ENCODE results near the gene COX17.

COX17 gene

DNA sequence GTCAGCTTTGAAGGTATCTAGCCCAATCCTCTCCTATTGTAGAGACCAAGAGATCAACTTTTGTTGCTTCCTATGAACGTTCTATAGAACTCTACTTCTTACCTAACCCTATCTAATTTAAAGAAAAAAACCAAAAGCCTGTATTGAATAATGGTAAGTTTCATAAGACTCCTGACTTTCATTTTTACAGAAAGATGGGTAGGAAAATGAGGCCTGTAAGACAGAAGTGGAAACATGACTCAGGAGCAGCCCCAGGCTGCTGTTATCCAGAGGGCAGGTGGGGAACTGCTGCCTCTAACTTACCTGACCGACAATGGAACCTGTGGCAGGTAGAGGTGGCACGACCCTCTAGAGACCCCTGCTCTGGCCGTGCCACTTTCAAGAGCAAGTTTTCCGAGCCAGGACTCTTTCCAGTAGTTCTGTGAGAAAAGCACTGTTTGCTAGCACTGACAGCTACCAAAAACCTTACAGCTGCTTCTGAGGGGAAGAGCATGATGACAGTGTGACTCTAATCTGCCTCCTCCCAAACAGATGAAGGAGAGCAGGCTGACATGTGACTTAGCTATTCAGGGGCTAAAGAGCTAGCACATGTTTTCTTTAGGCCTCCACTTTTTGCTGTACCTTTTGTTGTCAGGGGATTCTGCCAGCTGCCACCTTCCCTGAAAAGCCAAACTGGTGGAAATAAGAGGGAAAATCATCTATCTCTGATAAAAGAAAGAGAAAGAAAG lies 34.3 kb downstream of the COX17 start:
- TF ChIP-seq, protein P1, sequence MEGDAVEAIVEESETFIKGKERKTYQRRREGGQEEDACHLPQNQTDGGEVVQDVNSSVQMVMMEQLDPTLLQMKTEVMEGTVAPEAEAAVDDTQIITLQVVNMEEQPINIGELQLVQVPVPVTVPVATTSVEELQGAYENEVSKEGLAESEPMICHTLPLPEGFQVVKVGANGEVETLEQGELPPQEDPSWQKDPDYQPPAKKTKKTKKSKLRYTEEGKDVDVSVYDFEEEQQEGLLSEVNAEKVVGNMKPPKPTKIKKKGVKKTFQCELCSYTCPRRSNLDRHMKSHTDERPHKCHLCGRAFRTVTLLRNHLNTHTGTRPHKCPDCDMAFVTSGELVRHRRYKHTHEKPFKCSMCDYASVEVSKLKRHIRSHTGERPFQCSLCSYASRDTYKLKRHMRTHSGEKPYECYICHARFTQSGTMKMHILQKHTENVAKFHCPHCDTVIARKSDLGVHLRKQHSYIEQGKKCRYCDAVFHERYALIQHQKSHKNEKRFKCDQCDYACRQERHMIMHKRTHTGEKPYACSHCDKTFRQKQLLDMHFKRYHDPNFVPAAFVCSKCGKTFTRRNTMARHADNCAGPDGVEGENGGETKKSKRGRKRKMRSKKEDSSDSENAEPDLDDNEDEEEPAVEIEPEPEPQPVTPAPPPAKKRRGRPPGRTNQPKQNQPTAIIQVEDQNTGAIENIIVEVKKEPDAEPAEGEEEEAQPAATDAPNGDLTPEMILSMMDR (IDR thresholded peaks at IDR 0.05; ENCODE audit: low read depth, low read length): no peak
- H3K4me3 ChIP-seq (ENCODE audit: low read depth, low read length): no peak overlapping the region

DNA sequence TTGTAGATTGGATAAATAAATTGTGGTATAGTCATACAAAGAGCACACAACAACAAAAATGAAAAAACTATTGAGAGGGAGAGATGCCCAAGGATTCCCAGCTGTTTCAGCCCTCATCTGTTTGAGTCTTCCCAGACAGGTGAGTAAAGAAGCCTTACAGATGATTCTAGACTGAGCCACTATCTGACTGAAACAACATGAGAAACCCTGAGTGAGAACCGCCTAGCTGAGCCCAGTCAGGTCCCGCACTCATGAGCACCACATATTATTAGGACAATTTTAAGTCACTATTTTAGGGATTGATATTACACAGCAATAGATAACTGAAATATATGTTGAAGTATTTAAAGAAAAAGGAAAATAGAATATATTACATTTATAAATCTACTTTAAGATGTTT lies 35.8 kb downstream of the COX17 start:
- TF ChIP-seq, protein P1 (IDR thresholded peaks at IDR 0.05; ENCODE audit: low read depth, low read length): no peak
- no peak overlapping the region for H3K4me3 ChIP-seq (ENCODE audit: low read depth, low read length)

DNA sequence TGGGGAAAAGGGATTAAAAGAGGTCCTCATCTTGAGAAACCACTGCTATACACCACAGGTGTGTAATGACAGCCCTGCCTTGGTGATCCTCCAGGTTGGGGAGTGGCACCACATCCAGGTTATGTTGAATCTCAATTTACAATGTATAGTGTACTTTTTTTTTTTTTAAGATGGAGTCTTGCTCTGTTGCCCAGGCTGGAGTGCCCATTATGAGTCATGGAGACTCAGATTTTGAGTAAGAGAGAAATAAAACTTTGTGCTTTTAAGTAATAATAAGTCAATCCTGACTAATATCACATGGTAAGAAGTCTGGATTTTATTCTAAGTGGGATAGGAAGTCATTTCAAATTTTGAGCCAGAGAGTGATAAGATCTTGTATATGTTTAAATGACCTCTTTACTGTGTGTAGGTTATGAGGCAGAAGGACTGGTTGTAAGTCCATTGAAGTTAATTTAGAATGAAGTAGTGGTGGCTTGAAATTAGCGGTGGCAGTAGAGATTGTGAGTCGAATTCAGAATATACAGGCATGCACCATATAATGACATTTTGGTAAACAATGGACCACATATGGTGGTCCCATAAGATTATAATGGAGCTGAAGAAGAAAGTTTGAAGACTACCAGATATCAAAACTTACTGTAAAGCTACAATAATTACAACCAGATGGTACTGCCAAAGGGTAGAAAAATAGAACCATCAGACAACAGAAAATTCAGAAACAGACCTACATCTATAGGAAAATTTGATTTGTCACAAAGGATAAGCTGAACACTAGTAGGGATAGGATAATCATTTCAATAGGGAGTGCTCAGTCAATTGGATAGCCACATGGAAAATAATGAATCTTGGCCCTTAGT lies 37.5 kb downstream of the COX17 start:
- TF ChIP-seq, protein P1 (IDR thresholded peaks at IDR 0.05; ENCODE audit: low read depth, low read length): no peak
- no peak overlapping the region for H3K4me3 ChIP-seq (ENCODE audit: low read depth, low read length)

DNA sequence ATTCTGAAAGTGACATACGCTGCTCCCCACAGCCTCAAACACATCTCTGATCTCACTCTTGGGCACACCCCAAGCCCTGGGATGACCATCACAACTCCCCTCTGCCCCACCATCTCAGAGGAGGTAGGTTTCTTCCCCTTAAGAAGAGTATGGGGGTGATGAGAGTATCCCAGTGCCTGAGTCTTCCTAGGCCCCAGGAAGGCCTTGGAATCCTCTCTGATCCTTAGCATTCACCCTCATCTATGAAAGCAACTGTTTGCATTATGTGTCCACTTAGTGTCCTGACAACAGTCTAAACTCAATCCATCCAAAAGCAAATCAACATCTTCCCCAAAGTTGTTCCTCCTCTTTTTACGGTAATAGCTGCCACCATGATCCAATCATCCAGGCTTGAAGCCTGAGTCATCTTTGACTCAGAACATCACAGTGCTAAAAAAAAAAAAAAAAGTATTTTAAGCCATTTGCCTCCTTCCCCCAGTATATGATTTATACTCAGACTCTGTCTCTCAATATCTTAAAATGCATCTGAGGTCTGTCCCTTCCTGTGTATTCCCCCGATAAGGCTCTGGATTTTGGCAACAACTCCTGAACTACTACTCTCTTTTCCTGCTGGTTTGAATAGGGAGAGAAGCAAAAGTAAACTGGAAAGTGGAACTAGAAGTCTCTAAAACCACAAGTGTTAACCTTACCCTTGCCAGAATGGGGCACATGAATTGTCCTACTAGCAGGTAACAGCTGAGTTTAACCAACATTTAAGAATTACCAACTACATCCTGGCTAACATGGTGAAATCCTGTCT lies 39.3 kb downstream of the COX17 start:
- no peak overlapping the region for H3K4me3 ChIP-seq (ENCODE audit: low read depth, low read length)

DNA sequence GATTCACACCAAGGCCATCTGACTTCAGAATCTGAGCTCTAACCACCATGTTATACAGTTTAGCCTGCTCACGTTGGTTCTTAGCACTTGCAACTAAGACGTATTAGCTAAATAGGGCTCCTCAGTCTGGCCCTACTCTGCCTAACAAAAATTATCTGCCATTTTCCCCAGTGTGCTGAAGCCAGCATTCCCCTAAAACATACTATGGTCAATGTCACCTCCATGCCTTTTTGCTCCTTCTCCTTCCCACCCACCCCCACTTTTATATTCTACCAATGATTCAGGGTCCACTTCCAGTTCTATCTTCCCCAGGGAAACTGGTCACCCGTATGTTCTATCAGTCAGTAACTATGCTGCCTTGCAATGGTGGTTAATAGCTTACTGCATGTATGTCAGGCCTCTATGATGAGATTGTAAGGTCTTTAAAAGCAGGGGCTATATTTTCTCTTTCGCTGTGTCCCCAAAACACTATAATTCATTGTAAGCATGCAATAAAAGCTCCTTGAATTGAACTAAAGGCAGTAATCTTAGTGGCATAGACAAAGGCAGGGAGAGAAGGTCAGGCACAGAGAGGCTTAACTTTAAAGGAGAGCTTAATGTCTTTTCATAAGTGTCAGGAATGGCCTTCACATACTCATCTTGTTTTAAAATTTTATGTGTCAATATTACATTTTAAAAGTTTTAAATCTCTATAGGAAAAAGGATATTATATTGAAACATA lies 40.2 kb downstream of the COX17 start:
- no peak overlapping the region for H3K4me3 ChIP-seq (ENCODE audit: low read depth, low read length)
- TF ChIP-seq, protein P1 (IDR thresholded peaks at IDR 0.05; ENCODE audit: low read depth, low read length): no peak

More for the DNA sequence above, 39.3 kb downstream of the COX17 start:
- TF ChIP-seq, protein P1 (IDR thresholded peaks at IDR 0.05; ENCODE audit: low read depth, low read length): no peak

DNA sequence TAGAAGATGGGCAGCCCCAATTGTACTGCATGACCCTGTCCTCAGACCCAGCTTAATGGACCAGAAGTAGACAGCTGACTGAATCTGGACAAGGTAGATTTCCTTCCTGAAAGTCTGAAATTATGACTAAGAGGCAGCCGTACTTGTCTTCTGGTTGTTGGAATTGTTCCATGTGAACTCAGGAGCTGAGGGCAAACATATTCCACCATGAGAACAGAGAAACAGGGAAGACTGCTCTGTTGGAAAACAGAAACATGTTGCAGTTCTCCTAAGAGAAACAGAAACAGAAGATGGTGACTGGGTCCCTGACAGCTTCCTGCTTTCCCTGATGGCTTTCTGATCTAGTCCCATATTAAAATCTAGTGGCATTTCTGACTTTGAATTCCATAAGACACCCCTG lies 41.0 kb downstream of the COX17 start:
- H3K4me3 ChIP-seq (ENCODE audit: low read depth, low read length): no peak overlapping the region
- TF ChIP-seq, protein P1 (IDR thresholded peaks at IDR 0.05; ENCODE audit: low read depth, low read length): no peak
